Omental fat pad (tissue), 4 donors: ENCODE data around the gene KLHDC4. TPM values are rescaled to one million over a fixed set of nuclear protein-coding genes. Genes with fewer than 3 reads are reported as not detected.
"Not testable (repeated sequence)": the region's sequence is repeated elsewhere in the genome, so short reads cannot be mapped to it uniquely, and the experiment has no call there.

Source experiments
- ATAC-seq: fragments of 150-250 bp; one replicate; pipeline ENCODE4 v1.9.1; 2016; ENCODE audit warnings: mild to moderate bottlenecking, moderate library complexity; ENCODE audit not compliant: low FRiP score
- DNase-seq: peaks from one replicate; pipeline ENCODE4 v3.0.0-alpha.2; 2019; ENCODE audit warnings: low spot score
- CTCF ChIP-seq, 3 donors: fragments of 450-650 bp; IDR thresholded peaks; one replicate each; pipeline ENCODE4 v1.5.1; 2016 to 2017; ENCODE audit warnings: antibody characterized with exemption in 3 of 3, mild to moderate bottlenecking in 3 of 3, moderate library complexity in 2 of 3
- total RNA-seq, 4 donors: library from RNA; depleted of rRNA; stranded (reverse); fragments of >200 nt; gene quantifications; one replicate each; pipeline ENCODE4 v1.1.0, GENCODE V29; 2016

The KLHDC4 gene
- 10 to 100 TPM; 21.7 to 53.8 (median 25.5) TPM for total RNA-seq

GRCh38 chr16:87765776-87766484 lies at the start of gene KLHDC4:
KLHDC4 (minus strand) TSS chr16:87765986; CDS start chr16:87765890, 96 bp downstream.
- ATAC-seq (peak; percentile 82), DNase-seq (peak; percentile 81)
- no peak for TF ChIP-seq CTCF (IDR thresholded peaks at IDR 0.05)

GRCh38 chr16:87815567-87815966 lies 49.8 kb upstream of the KLHDC4 start:
- no peak for TF ChIP-seq CTCF (IDR thresholded peaks at IDR 0.05)
- ATAC-seq (no peak), DNase-seq (no peak)

GRCh38 chr16:87812200-87812656 lies 46.4 kb upstream of the KLHDC4 start:
- ATAC-seq (no peak), DNase-seq (no peak)
- TF ChIP-seq CTCF (IDR thresholded peaks at IDR 0.05) = no peak

- not testable (repeated sequence) for ATAC-seq, DNase-seq
These were observed 45.7 kb upstream of the KLHDC4 start for GRCh38 chr16:87811454-87811853.

GRCh38 chr16:87809150-87809902 lies 43.5 kb upstream of the KLHDC4 start:
- DNase-seq (no peak), ATAC-seq (no peak)
- no peak for TF ChIP-seq CTCF (IDR thresholded peaks at IDR 0.05)

- DNase-seq = no peak
- no peak for TF ChIP-seq CTCF (IDR thresholded peaks at IDR 0.05)
- ATAC-seq = no peak
These were observed 42.3 kb upstream of the KLHDC4 start for GRCh38 chr16:87808108-87808507.

GRCh38 chr16:87806641-87807546 lies 41.1 kb upstream of the KLHDC4 start:
- ATAC-seq = peak; percentile 83
- DNase-seq = no peak
- no peak for TF ChIP-seq CTCF (IDR thresholded peaks at IDR 0.05)
